Activated T-cell treated with anti-CD3 and anti-CD28 coated beads, Interleukin-2, amount 50 U/mL, for 1 hour (primary cell): Measurements from ENCODE around the gene PHF21A.

Experiments used
- DNase-seq: peaks from one replicate; pipeline ENCODE4 v3.0.0-alpha.2; 2020

The PHF21A gene

GRCh38 chr11:45932217-45932616, 189.0 kb downstream of the PHF21A start:
- DNase-seq: no peak

- no peak for DNase-seq
Measured at GRCh38 chr11:45931739-45932138, 189.5 kb downstream of the PHF21A start.

- no peak for DNase-seq
Measured at GRCh38 chr11:45930951-45931570, 190.2 kb downstream of the PHF21A start.

- DNase-seq: no peak
Measured at GRCh38 chr11:45930031-45930794, 191.0 kb downstream of the PHF21A start.

GRCh38 chr11:45929486-45930030, 191.7 kb downstream of the PHF21A start:
- no peak for DNase-seq

GRCh38 chr11:45928535-45929215, 192.6 kb downstream of the PHF21A start:
- DNase-seq: no peak

GRCh38 chr11:45927684-45928413, 193.4 kb downstream of the PHF21A start:
- no peak for DNase-seq

GRCh38 chr11:45927332-45927683, 193.9 kb downstream of the PHF21A start:
- DNase-seq: no peak

GRCh38 chr11:45926536-45927331, 194.5 kb downstream of the PHF21A start:
- no peak for DNase-seq

GRCh38 chr11:45926001-45926401, 195.3 kb downstream of the PHF21A start:
- no peak for DNase-seq

GRCh38 chr11:45925550-45925949, 195.7 kb downstream of the PHF21A start:
- no peak for DNase-seq

GRCh38 chr11:45924927-45925326, 196.3 kb downstream of the PHF21A start:
- DNase-seq: no peak

- DNase-seq: no peak
Measured at GRCh38 chr11:45924036-45924915, 197.0 kb downstream of the PHF21A start.

- DNase-seq: peak; percentile 55
Measured at GRCh38 chr11:45922425-45923082, 198.7 kb downstream of the PHF21A start, which contains the start of gene LARGE2. Gene LARGE2, plus strand, starts transcription at chr11:45922656. Its CDS starts 227 bp downstream, at chr11:45922883.

GRCh38 chr11:45921561-45922424, 199.5 kb downstream of the PHF21A start:
- DNase-seq: peak; percentile 16

GRCh38 chr11:45920531-45921477, 200.4 kb downstream of the PHF21A start:
- DNase-seq: peak; percentile 11

- DNase-seq: peak; percentile 18
Measured at GRCh38 chr11:45919806-45920530, 201.3 kb downstream of the PHF21A start.
